ENCODE measurements around the gene HOXA3. TPM values are rescaled to one million over a fixed set of nuclear protein-coding genes. Genes with fewer than 3 reads are reported as not detected.

HOXA3 gene
- polyA plus RNA-seq, 1 of the 3 experiments (the other 2 are of a cell fraction), result 0.15 TPM

- no peak for TF ChIP-seq TCF12 (IDR thresholded peaks at IDR 0.05)
- TF ChIP-seq, protein P1, sequence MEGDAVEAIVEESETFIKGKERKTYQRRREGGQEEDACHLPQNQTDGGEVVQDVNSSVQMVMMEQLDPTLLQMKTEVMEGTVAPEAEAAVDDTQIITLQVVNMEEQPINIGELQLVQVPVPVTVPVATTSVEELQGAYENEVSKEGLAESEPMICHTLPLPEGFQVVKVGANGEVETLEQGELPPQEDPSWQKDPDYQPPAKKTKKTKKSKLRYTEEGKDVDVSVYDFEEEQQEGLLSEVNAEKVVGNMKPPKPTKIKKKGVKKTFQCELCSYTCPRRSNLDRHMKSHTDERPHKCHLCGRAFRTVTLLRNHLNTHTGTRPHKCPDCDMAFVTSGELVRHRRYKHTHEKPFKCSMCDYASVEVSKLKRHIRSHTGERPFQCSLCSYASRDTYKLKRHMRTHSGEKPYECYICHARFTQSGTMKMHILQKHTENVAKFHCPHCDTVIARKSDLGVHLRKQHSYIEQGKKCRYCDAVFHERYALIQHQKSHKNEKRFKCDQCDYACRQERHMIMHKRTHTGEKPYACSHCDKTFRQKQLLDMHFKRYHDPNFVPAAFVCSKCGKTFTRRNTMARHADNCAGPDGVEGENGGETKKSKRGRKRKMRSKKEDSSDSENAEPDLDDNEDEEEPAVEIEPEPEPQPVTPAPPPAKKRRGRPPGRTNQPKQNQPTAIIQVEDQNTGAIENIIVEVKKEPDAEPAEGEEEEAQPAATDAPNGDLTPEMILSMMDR (IDR thresholded peaks at IDR 0.05), result no peak
- TF ChIP-seq PBX3 (IDR thresholded peaks at IDR 0.05), result no peak
- no peak for TF ChIP-seq FOXM1 (IDR thresholded peaks at IDR 0.05; ENCODE audit: low read depth)
- no peak for TF ChIP-seq TAF1 (IDR thresholded peaks at IDR 0.05; ENCODE audit: borderline replicate concordance, low read depth, low read length)
- TF ChIP-seq RXRA (IDR thresholded peaks at IDR 0.05; ENCODE audit: borderline replicate concordance, low read depth), result no peak
- TF ChIP-seq, protein P2, sequence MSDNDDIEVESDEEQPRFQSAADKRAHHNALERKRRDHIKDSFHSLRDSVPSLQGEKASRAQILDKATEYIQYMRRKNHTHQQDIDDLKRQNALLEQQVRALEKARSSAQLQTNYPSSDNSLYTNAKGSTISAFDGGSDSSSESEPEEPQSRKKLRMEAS (IDR thresholded peaks at IDR 0.05; ENCODE audit: low read depth), result no peak
- TF ChIP-seq, protein P3, sequence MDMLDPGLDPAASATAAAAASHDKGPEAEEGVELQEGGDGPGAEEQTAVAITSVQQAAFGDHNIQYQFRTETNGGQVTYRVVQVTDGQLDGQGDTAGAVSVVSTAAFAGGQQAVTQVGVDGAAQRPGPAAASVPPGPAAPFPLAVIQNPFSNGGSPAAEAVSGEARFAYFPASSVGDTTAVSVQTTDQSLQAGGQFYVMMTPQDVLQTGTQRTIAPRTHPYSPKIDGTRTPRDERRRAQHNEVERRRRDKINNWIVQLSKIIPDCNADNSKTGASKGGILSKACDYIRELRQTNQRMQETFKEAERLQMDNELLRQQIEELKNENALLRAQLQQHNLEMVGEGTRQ (IDR thresholded peaks at IDR 0.05; ENCODE audit: borderline replicate concordance, low read depth, low read length), result no peak
- TF ChIP-seq GATA2 (CRISPR knock-in tag; IDR thresholded peaks at IDR 0.05), result no peak
- no peak for TF ChIP-seq TEAD4 (IDR thresholded peaks at IDR 0.05; ENCODE audit: borderline replicate concordance, insufficient read depth)
- TF ChIP-seq GABPA (IDR thresholded peaks at IDR 0.05; ENCODE audit: low read depth), result no peak
- TF ChIP-seq POLR2AphosphoS5 (IDR thresholded peaks at IDR 0.05; ENCODE audit: low read depth, low read length), result no peak
- no peak for TF ChIP-seq NRF1 (IDR thresholded peaks at IDR 0.05; ENCODE audit: low read depth, low read length)
- no peak for TF ChIP-seq NFIC (IDR thresholded peaks at IDR 0.05; ENCODE audit: borderline replicate concordance)
- Histone ChIP-seq H3K4me1 (ENCODE audit: control insufficient read depth in 1 of 2, insufficient read depth in 2 of 2, low read depth in 1 of 2, low read length in 1 of 2) (no peaks in the 10 kb centered on the region; a peak in 1 of 4 replicates), H4K20me1 (ENCODE audit: insufficient read depth) (no peaks in the 10 kb centered on the region), H3K9me3 (no peaks in the 10 kb centered on the region), H3K4me2 (no peak overlapping the region), H3K9ac (no peak overlapping the region), H3K79me2 (ENCODE audit: insufficient read depth) (no peaks in the 10 kb centered on the region), H2AFZ (ENCODE audit: low read depth) (no peak overlapping the region), H3K27me3 (ENCODE audit: insufficient read depth) (peaks cover 100% of the 10 kb centered on the region), H3F3A (replicated peaks; ENCODE audit: insufficient read depth) (no peaks in the 10 kb centered on the region), H3K36me3 (replicated peaks in 1 of 2; ENCODE audit: control insufficient read depth in 1 of 2, insufficient read depth in 2 of 2, low read length in 1 of 2) (no peaks in the 10 kb centered on the region), H3K9me2 (no peaks in the 10 kb centered on the region), H3K27ac (ENCODE audit: low read depth in 2 of 2, low read length in 1 of 2) (no peak overlapping the region), H3K4me3 (ENCODE audit: low read depth in 2 of 2, low read length in 1 of 2) (no peak overlapping the region)
- WGBS (ENCODE audit: low lambda C conversion rate), result 28% methylated on average over 13 of the region's 13 CpGs
- POLR2A ChIA-PET, result no interaction called here
- CTCF ChIA-PET, result interaction anchor here (0.6 to 2.0 kb wide), 12 partner anchors 9 to 424 kb away, joined by 3 to 6 read pairs (median 4); partner anchors contain the start of gene HOXA5
- no peak for DNase-seq
Observed at GRCh38 chr7:27105301-27106031, 46.9 kb downstream of the HOXA3 start.
